ENCODE data around the gene INPP5A. TPM values are rescaled to one million over a fixed set of nuclear protein-coding genes. Genes with fewer than 3 reads are reported as not detected.
"Not testable (repeated sequence)": the region's sequence is repeated elsewhere in the genome, so short reads cannot be mapped to it uniquely, and the experiment has no call there.

Gene INPP5A
- total RNA-seq, 2 donors from 2014 or later = 11.0 to 14.9 TPM

- DNase-seq = peak; percentile 54 to 56
These were observed 9.9 kb downstream of the INPP5A start for GRCh38 chr10:132547421-132547861.

GRCh38 chr10:132548106-132548823 lies 10.7 kb downstream of the INPP5A start:
- no peaks in the 10 kb centered on the region for H3K9me3 Mint-ChIP-seq
- H3K4me1 Mint-ChIP-seq (ENCODE audit: low read depth) = peaks cover 54% of the 10 kb centered on the region
- no peak overlapping the region for H3K27ac Mint-ChIP-seq
- no peak for DNase-seq
- no peak for ATAC-seq (replicated peaks in 1 of 2)
- H3K27me3 Mint-ChIP-seq (ENCODE audit: low read depth) = no peaks in the 10 kb centered on the region
- H3K4me3 Mint-ChIP-seq = no peak overlapping the region
- H3K36me3 Mint-ChIP-seq (ENCODE audit: insufficient read depth in 2 of 2) = peaks cover 0 to under 1% of the 10 kb centered on the region in 2 donors

More at GRCh38 chr10:132547421-132547861, 9.9 kb downstream of the INPP5A start:
- Mint-ChIP-seq H3K27ac (no peak overlapping the region), H3K9me3 (no peaks in the 10 kb centered on the region), H3K4me3 (peak overlapping the region; percentile 59 to 63), H3K36me3 (ENCODE audit: insufficient read depth in 2 of 2) (peaks cover 0 to 4% of the 10 kb centered on the region in 2 donors), H3K27me3 (ENCODE audit: low read depth) (no peaks in the 10 kb centered on the region), H3K4me1 (ENCODE audit: low read depth) (peaks cover 61% of the 10 kb centered on the region)
- ATAC-seq (replicated peaks in 1 of 2) = peak; percentile 54 to 61

- H3K27me3 Mint-ChIP-seq (ENCODE audit: low read depth) = no peaks in the 10 kb centered on the region
- H3K36me3 Mint-ChIP-seq (ENCODE audit: insufficient read depth in 2 of 2) = no peaks in the 10 kb centered on the region
- no peaks in the 10 kb centered on the region for H3K9me3 Mint-ChIP-seq
- DNase-seq = no peak
- ATAC-seq (replicated peaks in 1 of 2) = no peak
- peaks cover 49% of the 10 kb centered on the region for H3K4me1 Mint-ChIP-seq (ENCODE audit: low read depth)
- H3K4me3 Mint-ChIP-seq = no peak overlapping the region
- H3K27ac Mint-ChIP-seq = no peak overlapping the region
These were observed 11.3 kb downstream of the INPP5A start for GRCh38 chr10:132548869-132549268.

GRCh38 chr10:132549371-132549770 lies 11.8 kb downstream of the INPP5A start:
- Mint-ChIP-seq H3K4me3 (no peak overlapping the region), H3K36me3 (ENCODE audit: insufficient read depth in 2 of 2) (no peaks in the 10 kb centered on the region), H3K4me1 (ENCODE audit: low read depth) (peaks cover 44% of the 10 kb centered on the region), H3K9me3 (no peaks in the 10 kb centered on the region), H3K27me3 (ENCODE audit: low read depth) (no peaks in the 10 kb centered on the region), H3K27ac (no peak overlapping the region)
- ATAC-seq (replicated peaks in 1 of 2) (no peak), DNase-seq (no peak)

- Mint-ChIP-seq H3K27me3 (ENCODE audit: low read depth) (no peaks in the 10 kb centered on the region), H3K4me1 (ENCODE audit: low read depth) (peaks cover 36% of the 10 kb centered on the region), H3K36me3 (ENCODE audit: insufficient read depth in 2 of 2) (no peaks in the 10 kb centered on the region), H3K4me3 (peak overlapping the region; percentile 74 to 83), H3K27ac (no peak overlapping the region), H3K9me3 (no peaks in the 10 kb centered on the region)
- DNase-seq (no peak), ATAC-seq (replicated peaks in 1 of 2) (no peak)
These were observed 12.9 kb downstream of the INPP5A start for GRCh38 chr10:132550366-132551092.

- peak overlapping the region; percentile 74 to 83 for H3K4me3 Mint-ChIP-seq
- H3K4me1 Mint-ChIP-seq (ENCODE audit: low read depth) = peaks cover 36% of the 10 kb centered on the region
- peak; percentile 53 to 54 for DNase-seq
- no peaks in the 10 kb centered on the region for H3K36me3 Mint-ChIP-seq (ENCODE audit: insufficient read depth in 2 of 2)
- peak; percentile 70 to 71 for ATAC-seq (replicated peaks in 1 of 2)
- H3K27me3 Mint-ChIP-seq (ENCODE audit: low read depth) = no peaks in the 10 kb centered on the region
- H3K9me3 Mint-ChIP-seq = no peaks in the 10 kb centered on the region
- peak overlapping the region; percentile 47 for H3K27ac Mint-ChIP-seq
These were observed 13.7 kb downstream of the INPP5A start for GRCh38 chr10:132551093-132551807.

GRCh38 chr10:132551808-132552130 lies 14.2 kb downstream of the INPP5A start:
- peak; percentile 12 to 31 for ATAC-seq (replicated peaks in 1 of 2)
- Mint-ChIP-seq H3K4me1 (ENCODE audit: low read depth) (peaks cover 34% of the 10 kb centered on the region), H3K4me3 (peak overlapping the region; percentile 74 to 83), H3K36me3 (ENCODE audit: insufficient read depth in 2 of 2) (no peaks in the 10 kb centered on the region), H3K9me3 (no peaks in the 10 kb centered on the region), H3K27me3 (ENCODE audit: low read depth) (no peaks in the 10 kb centered on the region), H3K27ac (no peak overlapping the region)
- DNase-seq = no peak

- H3K36me3 Mint-ChIP-seq (ENCODE audit: insufficient read depth in 2 of 2); DNase-seq; ATAC-seq (replicated peaks in 1 of 2); H3K9me3 Mint-ChIP-seq; H3K4me3 Mint-ChIP-seq; H3K27me3 Mint-ChIP-seq (ENCODE audit: low read depth); H3K27ac Mint-ChIP-seq: not testable (repeated sequence)
- H3K4me1 Mint-ChIP-seq (ENCODE audit: low read depth) = peaks cover 35% of the 10 kb centered on the region
These were observed 15.0 kb downstream of the INPP5A start for GRCh38 chr10:132552635-132553034.

GRCh38 chr10:132553568-132553967 lies 16.0 kb downstream of the INPP5A start:
- not testable (repeated sequence) for H3K27ac Mint-ChIP-seq; H3K27me3 Mint-ChIP-seq (ENCODE audit: low read depth); ATAC-seq (replicated peaks in 1 of 2); H3K36me3 Mint-ChIP-seq (ENCODE audit: insufficient read depth in 2 of 2); H3K9me3 Mint-ChIP-seq; DNase-seq; H3K4me3 Mint-ChIP-seq
- peaks cover 26% of the 10 kb centered on the region for H3K4me1 Mint-ChIP-seq (ENCODE audit: low read depth)

GRCh38 chr10:132554053-132554990 lies 16.7 kb downstream of the INPP5A start:
- no peak overlapping the region for H3K27ac Mint-ChIP-seq
- H3K27me3 Mint-ChIP-seq (ENCODE audit: low read depth) = peaks cover 1% of the 10 kb centered on the region
- H3K4me3 Mint-ChIP-seq = no peak overlapping the region
- H3K4me1 Mint-ChIP-seq (ENCODE audit: low read depth) = peaks cover 30% of the 10 kb centered on the region
- H3K9me3 Mint-ChIP-seq = no peaks in the 10 kb centered on the region
- no peaks in the 10 kb centered on the region for H3K36me3 Mint-ChIP-seq (ENCODE audit: insufficient read depth in 2 of 2)
- peak in 1 of 2 donors; percentile 2 for ATAC-seq (replicated peaks in 1 of 2)
- DNase-seq = no peak

- Mint-ChIP-seq H3K27ac (no peak overlapping the region), H3K4me1 (ENCODE audit: low read depth) (peaks cover 38% of the 10 kb centered on the region), H3K9me3 (no peaks in the 10 kb centered on the region), H3K4me3 (no peak overlapping the region), H3K27me3 (ENCODE audit: low read depth) (peaks cover 4% of the 10 kb centered on the region), H3K36me3 (ENCODE audit: insufficient read depth in 2 of 2) (no peaks in the 10 kb centered on the region)
- DNase-seq = peak in 1 of 2 donors; percentile 47
- ATAC-seq (replicated peaks in 1 of 2) = peak; percentile 43 to 47
These were observed 17.5 kb downstream of the INPP5A start for GRCh38 chr10:132554991-132555647.
